GM21717 (cell line): ENCODE measurements around the gene GALNT14.
"Not testable (repeated sequence)": the region's sequence is repeated elsewhere in the genome, so short reads cannot be mapped to it uniquely, and the experiment has no call there.

Experiments
- ATAC-seq: cut with Tn5 transposase; IDR thresholded peaks from one replicate; pipeline ENCODE4 v1.9.1; 2021; ENCODE audit warnings: mild to moderate bottlenecking, moderate library complexity; ENCODE audit not compliant: unreplicated experiment

The GALNT14 gene, protein sequence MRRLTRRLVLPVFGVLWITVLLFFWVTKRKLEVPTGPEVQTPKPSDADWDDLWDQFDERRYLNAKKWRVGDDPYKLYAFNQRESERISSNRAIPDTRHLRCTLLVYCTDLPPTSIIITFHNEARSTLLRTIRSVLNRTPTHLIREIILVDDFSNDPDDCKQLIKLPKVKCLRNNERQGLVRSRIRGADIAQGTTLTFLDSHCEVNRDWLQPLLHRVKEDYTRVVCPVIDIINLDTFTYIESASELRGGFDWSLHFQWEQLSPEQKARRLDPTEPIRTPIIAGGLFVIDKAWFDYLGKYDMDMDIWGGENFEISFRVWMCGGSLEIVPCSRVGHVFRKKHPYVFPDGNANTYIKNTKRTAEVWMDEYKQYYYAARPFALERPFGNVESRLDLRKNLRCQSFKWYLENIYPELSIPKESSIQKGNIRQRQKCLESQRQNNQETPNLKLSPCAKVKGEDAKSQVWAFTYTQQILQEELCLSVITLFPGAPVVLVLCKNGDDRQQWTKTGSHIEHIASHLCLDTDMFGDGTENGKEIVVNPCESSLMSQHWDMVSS

DNA sequence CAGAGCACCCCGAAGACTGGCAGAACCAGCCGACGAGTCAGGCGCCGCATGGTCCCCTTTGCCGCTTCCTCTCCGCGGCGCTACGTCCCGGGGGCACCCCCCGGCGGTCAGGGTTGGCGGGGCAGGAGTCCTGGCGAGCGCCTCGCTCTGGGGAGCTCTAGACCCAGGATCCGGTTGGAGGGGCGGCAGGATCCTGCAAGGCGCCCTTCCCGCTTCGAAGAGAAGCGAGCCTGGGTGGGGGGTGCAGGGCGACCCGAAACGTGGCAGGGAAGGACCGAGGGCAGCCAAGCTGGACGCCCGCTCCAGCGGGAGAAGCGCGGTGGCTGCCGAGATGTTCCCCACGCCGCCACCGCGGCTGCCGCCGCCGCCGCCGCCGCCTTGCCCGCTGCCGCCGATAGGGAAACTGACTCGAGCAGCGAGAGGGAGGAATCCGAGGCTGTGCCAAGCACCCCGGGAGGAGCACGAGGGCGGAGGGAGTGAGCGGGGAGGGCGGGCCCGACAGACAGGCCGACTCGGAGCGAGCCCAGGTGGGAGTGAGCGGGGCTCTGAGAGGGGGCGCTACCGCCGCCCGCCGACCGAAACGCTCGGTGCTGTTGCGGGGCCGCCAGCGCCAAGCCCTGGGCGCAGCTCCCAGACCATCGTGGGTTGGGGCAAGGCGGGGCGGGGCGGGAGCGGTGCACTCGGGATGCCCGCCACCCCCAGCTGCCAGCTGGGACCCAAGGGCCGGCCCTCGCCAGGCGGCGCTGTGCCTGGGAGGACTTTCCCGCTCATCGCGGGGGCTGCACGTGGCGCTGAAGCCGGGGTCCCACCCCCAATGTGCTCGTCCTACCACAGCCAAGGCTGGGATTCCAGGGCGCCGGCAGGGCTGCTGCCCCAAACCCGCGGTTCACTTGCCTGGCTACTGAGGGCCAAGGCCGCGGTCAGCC is at the start of gene GALNT14:
Gene GALNT14, minus strand, starts transcription at position 404 of the 926 bp plus-strand sequence. Its CDS starts 354 bp downstream, at position 50.
- no peak for ATAC-seq

DNA sequence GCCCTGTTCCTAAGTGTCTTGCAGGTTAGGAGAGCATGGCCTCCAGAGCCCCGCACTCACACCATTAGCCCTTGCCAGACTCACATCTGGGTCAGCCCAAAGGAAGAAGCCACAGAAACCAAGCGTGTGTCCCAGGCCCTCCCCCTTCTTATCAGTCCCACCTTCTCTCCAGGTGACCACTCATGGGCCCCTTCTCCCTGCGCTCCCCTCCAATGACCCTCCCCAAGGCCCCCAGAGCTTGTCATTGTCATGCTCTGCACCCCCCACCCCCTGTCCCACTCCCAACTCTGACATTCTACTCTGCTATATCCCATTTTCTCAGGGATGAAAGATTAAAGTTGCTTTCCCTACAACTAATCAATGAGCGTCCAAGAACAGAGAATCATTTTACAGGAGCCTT is 48.9 kb upstream of the GALNT14 start:
- ATAC-seq, result no peak

DNA sequence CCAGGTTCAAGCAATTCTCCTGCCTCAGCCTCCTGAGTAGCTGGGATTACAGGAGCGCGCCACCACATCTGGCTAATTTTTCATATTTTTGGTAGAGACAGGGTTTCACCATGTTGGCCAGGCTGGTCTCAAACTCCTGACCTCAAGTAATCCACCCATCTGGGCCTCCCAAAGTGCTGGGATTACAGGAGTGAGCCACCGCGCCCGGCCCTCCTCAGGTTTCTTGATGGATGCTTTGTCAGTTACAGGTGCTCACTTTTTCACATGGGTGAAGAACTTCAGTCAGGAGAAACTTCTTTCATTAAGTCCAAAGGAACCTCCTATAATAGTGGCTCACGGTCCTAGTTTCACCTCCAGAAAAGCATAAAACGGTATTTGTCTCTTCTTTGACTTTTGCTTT is 45.7 kb upstream of the GALNT14 start:
- not testable (repeated sequence) for ATAC-seq

DNA sequence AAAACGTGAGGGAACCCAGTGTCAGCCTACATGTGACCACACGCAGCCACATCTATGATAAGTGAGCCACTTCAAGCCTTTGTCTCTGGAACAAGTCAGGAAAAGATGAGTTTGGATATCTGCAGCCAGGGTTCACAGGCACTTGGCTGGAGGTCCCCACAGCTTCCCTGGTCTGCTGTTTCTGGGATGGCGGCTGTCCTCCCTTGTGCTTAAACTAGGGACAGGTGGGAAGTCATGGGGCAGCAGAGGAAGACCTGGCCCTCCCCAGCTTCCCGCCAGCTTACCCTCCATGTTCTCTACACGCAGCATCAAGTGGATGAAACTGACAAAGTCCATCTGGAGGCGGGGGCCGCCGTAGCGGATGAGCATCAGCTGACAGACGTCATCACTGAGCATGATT is 38.5 kb upstream of the GALNT14 start:
- no peak for ATAC-seq

DNA sequence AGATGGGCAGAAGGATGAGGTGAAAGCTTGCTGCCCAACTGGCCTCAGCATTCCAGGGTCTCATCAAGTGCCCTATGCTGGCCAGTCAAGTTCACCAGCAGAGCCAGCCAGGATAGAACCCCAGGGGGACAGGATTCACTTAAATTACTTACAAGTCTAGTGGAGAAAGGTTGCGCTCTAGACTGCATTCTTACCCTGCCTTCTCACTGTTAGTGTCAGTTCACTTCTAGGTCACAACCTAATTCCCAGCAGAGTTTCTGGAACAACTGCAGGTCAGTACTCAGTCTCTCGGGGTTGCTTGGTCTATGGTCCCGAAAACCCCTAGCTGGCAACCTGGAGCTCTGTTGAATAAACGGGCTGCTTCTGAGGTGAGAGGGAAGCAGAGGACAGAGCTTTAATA is 32.9 kb upstream of the GALNT14 start:
- ATAC-seq, result no peak

DNA sequence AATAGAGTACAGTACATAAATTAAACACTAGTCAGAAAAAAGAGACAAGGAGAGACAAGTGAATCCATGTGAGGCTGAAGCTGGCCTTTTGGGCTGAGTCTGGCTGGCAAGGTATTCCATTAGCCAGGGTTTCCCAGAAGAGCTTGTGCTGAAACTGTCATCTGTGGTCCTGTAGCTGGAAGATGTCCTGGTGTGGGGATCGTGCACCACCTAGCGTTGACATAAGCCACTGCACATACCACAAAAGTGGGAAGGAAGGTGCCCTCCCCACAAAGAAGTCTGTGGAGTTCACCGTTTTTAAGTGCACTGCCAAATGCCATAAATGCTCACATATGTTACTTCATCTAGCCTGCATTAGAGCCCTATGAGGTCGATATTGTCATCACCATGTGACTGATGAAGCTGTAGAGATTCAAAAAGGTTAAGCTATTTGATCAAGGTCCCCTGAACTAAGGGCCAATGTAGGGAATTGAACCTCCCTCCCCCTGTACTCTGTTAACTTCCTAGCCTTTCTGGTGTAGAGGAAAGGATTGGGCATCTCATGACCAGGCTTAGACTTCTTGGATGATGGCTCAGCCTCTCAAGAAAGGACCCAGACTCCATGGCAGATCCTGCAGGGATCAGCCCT is 31.9 kb upstream of the GALNT14 start:
- no peak for ATAC-seq

DNA sequence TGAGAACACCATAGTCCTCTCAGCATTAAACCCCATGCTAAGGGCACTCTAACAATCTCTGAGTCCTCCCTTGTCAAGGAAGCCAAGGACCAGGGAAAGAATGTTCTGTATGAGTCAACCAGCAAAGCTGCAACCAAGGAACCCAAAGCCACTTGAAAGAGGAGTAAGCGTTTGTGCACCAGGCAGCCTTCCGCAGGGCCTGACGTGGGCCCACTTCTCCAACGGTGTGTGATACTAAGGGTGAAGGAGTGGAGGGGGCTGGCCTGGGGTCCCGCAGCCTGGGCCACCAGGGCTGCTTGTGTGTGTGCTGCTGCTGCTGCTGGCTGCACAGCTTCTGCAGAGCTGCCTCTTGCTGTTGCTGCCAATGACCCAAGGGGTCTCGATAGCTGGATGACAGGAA is 30.1 kb upstream of the GALNT14 start:
- no peak for ATAC-seq

DNA sequence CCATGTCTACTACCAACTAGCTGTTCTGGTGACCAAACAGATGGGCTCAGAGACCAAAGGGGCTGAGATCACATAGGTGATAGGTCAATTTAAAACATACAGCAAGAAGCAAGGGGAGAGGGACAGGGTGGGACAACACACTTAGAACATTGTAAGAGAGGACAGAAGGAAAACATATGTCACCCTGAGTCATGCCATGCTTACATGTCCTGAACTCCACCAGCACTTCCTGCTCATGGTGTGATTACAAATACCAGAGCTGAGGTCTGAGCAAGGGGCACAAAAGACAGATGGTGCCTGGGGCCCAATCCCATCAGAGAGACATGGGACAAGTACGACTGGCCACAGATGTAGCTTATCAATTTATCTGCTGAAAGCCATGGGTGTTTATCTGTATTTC is 28.7 kb upstream of the GALNT14 start:
- no peak for ATAC-seq

DNA sequence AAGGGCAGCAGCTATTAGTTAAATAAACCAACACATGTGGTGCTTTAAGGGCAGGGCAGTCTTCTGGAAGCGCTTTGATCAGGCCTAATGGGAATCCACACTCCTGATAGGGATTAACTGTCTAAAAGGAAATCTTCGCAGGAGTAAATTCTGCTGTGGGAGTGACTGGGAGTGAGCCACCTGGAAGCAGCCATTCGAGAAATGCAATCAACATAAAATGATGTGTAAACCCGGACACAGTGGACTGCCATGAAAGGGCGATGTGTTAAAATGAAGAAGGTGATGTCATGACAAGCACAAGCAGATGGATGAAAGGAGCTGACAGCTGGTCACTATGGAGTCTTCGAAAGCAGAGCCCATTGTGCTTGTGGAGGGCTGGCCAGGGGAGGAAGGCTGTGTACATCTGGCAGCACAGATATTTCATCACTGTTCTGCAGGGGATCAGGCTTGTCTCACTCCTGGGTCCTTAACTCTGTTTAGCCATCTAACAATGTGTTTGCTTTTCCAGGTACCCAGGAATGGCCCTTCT is 24.8 kb upstream of the GALNT14 start:
- no peak for ATAC-seq

DNA sequence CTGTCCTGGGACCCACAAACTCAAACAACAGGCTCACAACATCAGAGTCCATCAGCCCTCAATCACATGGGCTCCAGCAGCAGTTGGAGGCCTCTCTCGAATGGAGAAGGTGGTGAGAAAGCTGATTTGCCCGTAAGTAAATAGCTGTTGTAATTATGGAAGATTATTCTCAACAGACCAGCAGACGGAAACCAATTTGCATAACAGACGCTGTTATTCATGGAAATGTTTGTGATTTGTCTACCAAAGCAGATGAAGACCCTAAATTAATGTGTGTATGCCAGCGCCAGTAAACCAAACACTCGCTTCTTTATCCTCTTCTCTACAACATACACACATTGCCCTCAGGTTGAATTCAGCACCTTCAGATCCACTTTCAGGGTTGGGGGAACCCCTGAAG is 23.4 kb upstream of the GALNT14 start:
- ATAC-seq, result no peak

DNA sequence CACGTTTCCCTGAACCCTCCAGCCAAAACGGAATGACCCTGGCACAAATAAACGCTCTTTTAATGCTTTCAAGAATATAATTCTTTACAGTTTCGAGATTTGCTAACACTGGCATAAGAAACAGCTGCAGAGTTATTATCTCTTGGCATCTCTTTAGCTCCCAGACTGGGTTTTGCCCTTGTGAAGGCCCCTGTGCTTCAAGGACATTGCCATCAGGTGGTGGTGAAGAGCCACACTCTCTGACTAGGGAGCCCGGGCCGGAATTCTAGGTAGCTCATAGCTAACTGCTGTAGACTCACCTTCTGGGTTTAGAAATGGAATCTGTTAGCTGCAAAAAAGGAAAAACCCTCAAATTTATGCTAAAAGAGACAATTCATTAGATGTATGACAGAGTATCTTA is 13.3 kb upstream of the GALNT14 start:
- ATAC-seq, result no peak

DNA sequence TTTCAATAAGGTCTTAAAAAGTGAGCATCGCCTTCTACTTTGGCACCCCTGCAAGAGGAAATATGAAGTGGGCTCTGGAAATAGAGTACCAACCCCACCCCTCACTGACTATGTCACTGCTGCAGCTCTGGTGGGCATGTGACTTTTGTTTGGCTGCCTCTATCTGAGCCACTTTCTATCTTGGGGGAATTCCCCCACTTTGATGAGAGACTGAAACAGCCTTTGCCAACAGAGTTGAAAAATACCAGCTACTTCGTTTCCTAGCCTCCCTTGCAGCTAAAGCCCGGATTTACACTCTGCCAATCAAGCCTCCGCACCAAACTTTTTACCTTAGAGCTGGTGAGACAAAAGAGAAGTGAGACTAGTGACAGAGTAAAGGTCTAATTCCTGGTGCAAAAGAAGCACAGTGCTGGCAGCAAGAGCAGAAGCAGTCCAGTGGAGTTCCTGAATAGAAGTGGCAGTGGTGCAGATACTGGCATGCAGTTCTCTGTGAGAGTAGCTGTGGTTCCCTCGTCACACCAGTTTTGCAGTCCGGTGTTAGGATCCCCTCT is 12.0 kb upstream of the GALNT14 start:
- no peak for ATAC-seq

DNA sequence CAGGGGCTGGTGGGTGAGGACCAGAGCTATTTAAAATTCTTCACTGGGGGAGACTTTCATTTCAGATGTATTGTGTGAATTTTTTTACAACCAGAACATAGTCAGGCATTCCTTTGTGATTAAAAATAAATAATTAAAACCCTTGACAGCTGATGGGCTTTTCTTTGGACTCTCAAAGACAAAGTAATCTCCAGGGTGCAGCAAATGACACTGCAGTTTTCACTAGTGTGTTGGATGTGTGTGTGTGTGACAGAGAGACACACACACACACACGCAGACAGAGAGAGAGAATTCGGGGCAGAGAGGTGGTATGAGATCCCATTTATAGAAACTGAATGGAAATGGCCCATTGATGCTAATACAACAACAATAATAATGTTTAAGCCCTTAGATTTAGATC is 10.3 kb upstream of the GALNT14 start:
- ATAC-seq, result no peak

DNA sequence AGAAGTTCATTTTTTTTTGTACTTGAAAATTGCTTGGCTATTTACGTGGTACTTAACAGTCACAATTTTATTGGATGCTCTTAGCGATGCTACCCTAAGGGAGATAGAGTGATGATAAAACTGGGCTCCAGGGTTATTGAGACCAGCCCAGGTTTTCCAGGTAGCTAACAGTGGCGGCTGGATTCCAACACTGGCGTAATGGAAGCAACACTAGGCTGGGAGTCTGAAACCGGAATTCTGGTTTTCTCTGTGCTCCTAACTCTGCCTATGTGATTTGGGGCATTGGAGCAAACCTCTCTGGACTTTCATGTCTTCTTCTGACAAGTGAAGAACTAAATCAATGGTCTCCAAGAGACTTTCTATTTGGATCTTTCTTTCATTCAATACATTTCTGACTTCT is 9.4 kb upstream of the GALNT14 start:
- ATAC-seq, result no peak

DNA sequence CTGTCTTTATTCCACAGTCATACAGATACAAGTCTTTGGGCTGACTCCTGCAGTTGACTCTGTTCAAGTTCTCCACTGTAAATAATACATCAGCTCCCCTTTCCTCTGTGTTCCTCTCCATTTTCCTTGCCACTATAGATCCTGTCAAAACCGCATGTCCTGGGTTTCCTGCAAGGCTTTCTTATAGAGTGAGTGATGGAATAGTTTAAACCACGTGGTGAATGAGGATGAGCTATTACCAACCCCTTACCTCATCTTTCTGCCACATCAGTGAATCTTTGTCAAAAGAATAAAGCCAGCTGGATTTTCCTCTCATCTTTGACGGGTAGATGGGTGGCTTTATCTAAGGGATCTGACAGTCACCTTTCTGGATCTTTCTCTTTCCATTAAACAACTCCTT is 3.9 kb upstream of the GALNT14 start:
- no peak for ATAC-seq

DNA sequence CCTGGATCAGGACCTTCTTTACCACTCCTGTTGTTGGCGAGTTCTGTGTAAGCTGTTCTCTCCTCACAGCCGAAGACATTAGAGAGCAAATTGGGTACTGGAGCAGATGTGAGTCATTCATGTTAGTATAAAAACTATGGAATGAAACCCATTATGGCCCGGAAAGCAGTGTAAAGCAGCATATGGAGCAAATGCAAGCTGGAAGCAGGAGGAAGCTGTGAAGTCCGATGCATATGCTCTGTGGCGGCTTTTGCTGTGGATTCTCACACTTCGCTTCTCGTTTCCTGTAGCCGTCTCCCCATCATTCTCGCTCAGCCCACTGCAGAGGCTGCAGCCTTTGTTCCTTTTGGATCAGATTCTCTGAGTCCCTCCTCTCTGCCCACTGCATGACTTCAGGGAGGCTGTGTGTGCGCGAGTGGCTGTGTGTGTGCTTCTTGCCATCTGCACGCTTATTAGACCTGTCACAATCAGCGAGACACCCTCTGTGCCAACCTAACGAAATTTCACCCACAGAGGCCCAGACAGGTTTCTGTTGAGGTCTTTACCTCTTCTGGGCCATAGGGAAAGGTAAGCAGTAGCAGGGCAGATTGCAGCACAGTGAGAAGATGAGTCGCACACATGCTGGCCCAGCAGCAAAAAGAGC is 3.3 kb upstream of the GALNT14 start:
- no peak for ATAC-seq

DNA sequence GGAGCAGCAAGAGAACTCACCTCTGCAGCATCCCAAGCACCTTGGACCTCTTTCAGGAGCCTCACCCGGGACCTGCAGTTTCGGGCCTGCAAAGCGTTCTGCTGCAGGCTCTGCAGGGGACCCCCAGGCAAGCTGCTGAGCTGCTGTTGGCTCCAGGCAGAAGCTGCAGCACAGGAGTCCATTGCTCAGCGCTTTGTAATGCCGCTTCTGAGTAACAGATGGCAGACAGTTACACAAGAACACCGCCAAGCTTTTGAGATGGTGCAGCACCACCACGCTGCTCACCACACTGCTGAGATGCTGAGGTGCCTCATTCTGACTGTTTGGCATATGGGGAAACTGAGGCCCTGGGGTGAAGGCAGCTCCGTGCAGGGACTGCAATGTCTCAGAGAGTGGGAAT is 1.9 kb upstream of the GALNT14 start:
- ATAC-seq, result no peak

DNA sequence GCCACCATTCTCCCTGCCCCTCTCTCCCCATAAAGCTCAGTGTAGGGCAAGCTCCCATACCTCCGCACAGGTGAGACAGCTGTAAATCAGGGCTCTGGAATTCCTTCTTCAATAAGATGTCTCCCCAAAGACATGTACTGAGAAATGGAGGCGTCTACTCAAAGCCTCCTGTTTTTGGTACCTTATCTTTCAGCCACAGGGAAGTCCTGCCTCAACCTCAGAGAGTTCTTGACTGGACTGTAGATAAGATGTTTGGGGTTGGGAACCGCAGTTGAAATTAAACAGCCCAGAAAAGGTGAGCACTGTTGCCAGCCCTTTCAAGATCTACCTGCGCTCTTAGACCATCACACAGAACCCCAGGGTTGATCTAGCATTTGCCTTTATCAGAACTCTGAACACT is 1.4 kb upstream of the GALNT14 start:
- ATAC-seq, result no peak

DNA sequence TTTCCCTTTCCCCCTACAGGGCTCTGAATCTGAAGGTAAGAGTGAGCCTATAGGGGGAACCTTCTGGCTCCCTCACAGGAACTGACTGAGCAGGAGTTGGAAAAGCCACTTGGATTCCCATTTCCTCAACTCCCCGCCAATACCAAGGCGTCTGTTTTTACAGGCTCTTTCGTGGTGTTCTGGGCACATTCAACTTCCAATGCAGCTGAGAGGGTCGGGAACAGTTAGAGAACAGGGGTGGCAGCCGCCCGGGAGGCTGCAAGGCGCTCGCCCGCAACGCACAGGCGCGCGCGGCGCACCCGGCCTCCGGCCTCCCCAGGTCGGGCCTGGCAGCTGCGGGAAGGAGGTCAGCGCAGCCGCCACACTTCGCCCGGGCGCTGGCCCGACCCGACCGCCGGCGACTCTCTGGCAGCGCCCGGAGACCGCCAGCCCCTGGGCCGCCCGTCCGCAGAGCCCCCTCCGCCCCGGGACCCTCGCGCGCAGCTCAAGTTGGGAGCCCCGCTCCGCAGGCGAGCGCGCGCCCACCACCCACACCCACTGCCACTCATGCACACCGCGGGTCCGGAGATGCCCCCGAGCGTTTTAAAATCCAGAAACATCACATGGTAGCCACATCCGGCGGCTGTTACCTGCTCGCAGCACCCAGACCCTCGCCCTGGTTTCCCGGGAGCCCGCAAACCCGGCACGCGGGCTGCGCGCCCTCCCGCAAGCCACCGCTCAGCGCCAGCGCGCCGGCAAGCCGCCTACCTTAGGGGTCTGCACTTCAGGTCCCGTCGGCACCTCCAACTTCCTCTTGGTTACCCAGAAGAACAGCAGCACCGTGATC is 816 bp downstream of the GALNT14 start:
- ATAC-seq, result no peak
